Stimulated activated effector memory CD8-positive, alpha-beta T cell treated with anti-CD3 and anti-CD28 coated beads, Interleukin-12 subunit alpha, Interleukin-12 subunit beta, amount 100 ng/mL, for 72 hours (primary cell): Measurements from ENCODE around the gene APBA2.

Experiments used
- ATAC-seq: fragments of 150-1000 bp; cut with Tn5 transposase; 2 replicates; pipeline ENCODE4 v1.10.0; 2021
- DNase-seq, 2 donors: peaks; one replicate each; pipeline ENCODE4 v3.0.0; 2021 to 2022; ENCODE audit warnings: low spot score in 2 of 2
- H3K27ac Mint-ChIP-seq: one replicate; pipeline ENCODE4 v1.8.0; 2022; ENCODE audit warnings: mild to moderate bottlenecking, mixed read lengths
- H3K36me3 Mint-ChIP-seq: one replicate; pipeline ENCODE4 v1.8.0; 2022; ENCODE audit warnings: mild to moderate bottlenecking, mixed read lengths
- H3K4me1 Mint-ChIP-seq: one replicate; pipeline ENCODE4 v1.8.0; 2022; ENCODE audit warnings: mixed read lengths
- H3K4me3 Mint-ChIP-seq: one replicate; pipeline ENCODE4 v1.8.0; 2022; ENCODE audit warnings: mild to moderate bottlenecking, mixed read lengths
- H3K9me3 Mint-ChIP-seq: one replicate; pipeline ENCODE4 v1.8.0; 2022; ENCODE audit warnings: mixed read lengths

The APBA2 gene

GRCh38 chr15:29125382-29126207, 239.8 kb downstream of the APBA2 start:
- Mint-ChIP-seq H3K4me1 (no peaks in the 10 kb centered on the region), H3K36me3 (no peaks in the 10 kb centered on the region), H3K27ac (no peak overlapping the region), H3K4me3 (no peak overlapping the region), H3K9me3 (no peaks in the 10 kb centered on the region)
- DNase-seq: no peak
- no peak for ATAC-seq

- H3K36me3 Mint-ChIP-seq: no peaks in the 10 kb centered on the region
- ATAC-seq (no peak), DNase-seq (no peak)
- H3K4me3 Mint-ChIP-seq: no peak overlapping the region
- no peak overlapping the region for H3K27ac Mint-ChIP-seq
- no peaks in the 10 kb centered on the region for H3K9me3 Mint-ChIP-seq
- no peaks in the 10 kb centered on the region for H3K4me1 Mint-ChIP-seq
Measured at GRCh38 chr15:29126208-29126536, 240.4 kb downstream of the APBA2 start.

GRCh38 chr15:29126821-29127461, 241.2 kb downstream of the APBA2 start:
- Mint-ChIP-seq H3K4me1 (no peaks in the 10 kb centered on the region), H3K36me3 (no peaks in the 10 kb centered on the region), H3K9me3 (no peaks in the 10 kb centered on the region), H3K27ac (no peak overlapping the region), H3K4me3 (no peak overlapping the region)
- DNase-seq: no peak
- no peak for ATAC-seq

GRCh38 chr15:29127506-29128430, 242.0 kb downstream of the APBA2 start:
- no peak for DNase-seq
- Mint-ChIP-seq H3K4me3 (no peak overlapping the region), H3K4me1 (no peaks in the 10 kb centered on the region), H3K36me3 (no peaks in the 10 kb centered on the region), H3K9me3 (no peaks in the 10 kb centered on the region), H3K27ac (no peak overlapping the region)
- ATAC-seq: no peak

GRCh38 chr15:29128671-29129070, 242.9 kb downstream of the APBA2 start:
- no peak overlapping the region for H3K27ac Mint-ChIP-seq

GRCh38 chr15:29129221-29129620, 243.4 kb downstream of the APBA2 start:
- no peaks in the 10 kb centered on the region for H3K36me3 Mint-ChIP-seq
- H3K27ac Mint-ChIP-seq: no peak overlapping the region
- ATAC-seq (no peak), DNase-seq (no peak)
- no peak overlapping the region for H3K4me3 Mint-ChIP-seq
- H3K4me1 Mint-ChIP-seq: no peaks in the 10 kb centered on the region
- H3K9me3 Mint-ChIP-seq: no peaks in the 10 kb centered on the region

More at GRCh38 chr15:29128671-29129070, 242.9 kb downstream of the APBA2 start:
- ATAC-seq (no peak), DNase-seq (no peak)
- Mint-ChIP-seq H3K9me3 (no peaks in the 10 kb centered on the region), H3K36me3 (no peaks in the 10 kb centered on the region), H3K4me1 (no peaks in the 10 kb centered on the region), H3K4me3 (no peak overlapping the region)

- no peaks in the 10 kb centered on the region for H3K36me3 Mint-ChIP-seq
- no peak overlapping the region for H3K27ac Mint-ChIP-seq
- no peak overlapping the region for H3K4me3 Mint-ChIP-seq
- H3K4me1 Mint-ChIP-seq: no peaks in the 10 kb centered on the region
- no peaks in the 10 kb centered on the region for H3K9me3 Mint-ChIP-seq
- DNase-seq (no peak), ATAC-seq (no peak)
Measured at GRCh38 chr15:29129926-29130325, 244.2 kb downstream of the APBA2 start.

- Mint-ChIP-seq H3K27ac (no peak overlapping the region), H3K4me3 (no peak overlapping the region), H3K36me3 (no peaks in the 10 kb centered on the region), H3K4me1 (no peaks in the 10 kb centered on the region), H3K9me3 (no peaks in the 10 kb centered on the region)
- ATAC-seq (no peak), DNase-seq (no peak)
Measured at GRCh38 chr15:29130476-29130875, 244.7 kb downstream of the APBA2 start.

- Mint-ChIP-seq H3K36me3 (no peaks in the 10 kb centered on the region), H3K27ac (no peak overlapping the region), H3K4me1 (no peaks in the 10 kb centered on the region), H3K4me3 (no peak overlapping the region), H3K9me3 (no peaks in the 10 kb centered on the region)
- ATAC-seq (no peak), DNase-seq (no peak)
Measured at GRCh38 chr15:29130951-29131839, 245.4 kb downstream of the APBA2 start.

- H3K36me3 Mint-ChIP-seq: no peaks in the 10 kb centered on the region
- DNase-seq (no peak), ATAC-seq (no peak)
- H3K4me1 Mint-ChIP-seq: no peaks in the 10 kb centered on the region
- no peak overlapping the region for H3K4me3 Mint-ChIP-seq
- no peak overlapping the region for H3K27ac Mint-ChIP-seq
- no peaks in the 10 kb centered on the region for H3K9me3 Mint-ChIP-seq
Measured at GRCh38 chr15:29131840-29132420, 246.2 kb downstream of the APBA2 start.

- H3K4me3 Mint-ChIP-seq: no peak overlapping the region
- no peaks in the 10 kb centered on the region for H3K36me3 Mint-ChIP-seq
- ATAC-seq: no peak
- H3K9me3 Mint-ChIP-seq: no peaks in the 10 kb centered on the region
- DNase-seq: no peak
- no peaks in the 10 kb centered on the region for H3K4me1 Mint-ChIP-seq
- no peak overlapping the region for H3K27ac Mint-ChIP-seq
Measured at GRCh38 chr15:29132735-29133181, 247.0 kb downstream of the APBA2 start.

GRCh38 chr15:29133321-29133720, 247.5 kb downstream of the APBA2 start:
- no peak for DNase-seq
- no peak for ATAC-seq
- Mint-ChIP-seq H3K4me3 (no peak overlapping the region), H3K9me3 (no peaks in the 10 kb centered on the region), H3K4me1 (no peaks in the 10 kb centered on the region), H3K36me3 (no peaks in the 10 kb centered on the region), H3K27ac (no peak overlapping the region)

- Mint-ChIP-seq H3K27ac (no peak overlapping the region), H3K4me1 (no peaks in the 10 kb centered on the region), H3K9me3 (no peaks in the 10 kb centered on the region), H3K36me3 (no peaks in the 10 kb centered on the region), H3K4me3 (no peak overlapping the region)
- DNase-seq (no peak), ATAC-seq (no peak)
Measured at GRCh38 chr15:29133791-29134190, 248.0 kb downstream of the APBA2 start.

- Mint-ChIP-seq H3K27ac (no peak overlapping the region), H3K9me3 (no peaks in the 10 kb centered on the region), H3K4me1 (no peaks in the 10 kb centered on the region), H3K36me3 (no peaks in the 10 kb centered on the region), H3K4me3 (no peak overlapping the region)
- DNase-seq (no peak), ATAC-seq (no peak)
Measured at GRCh38 chr15:29134239-29134638, 248.5 kb downstream of the APBA2 start.
